Measurements from ENCODE around the gene DOK4. TPM values are rescaled to one million over a fixed set of nuclear protein-coding genes. Genes with fewer than 3 reads are reported as not detected.

The DOK4 gene
- total and polyA plus RNA-seq, 2 donors (not counting 3 experiments of a cell fraction or from before 2014, with no cell fraction given), result 22.3 to 23.4 TPM

DNA sequence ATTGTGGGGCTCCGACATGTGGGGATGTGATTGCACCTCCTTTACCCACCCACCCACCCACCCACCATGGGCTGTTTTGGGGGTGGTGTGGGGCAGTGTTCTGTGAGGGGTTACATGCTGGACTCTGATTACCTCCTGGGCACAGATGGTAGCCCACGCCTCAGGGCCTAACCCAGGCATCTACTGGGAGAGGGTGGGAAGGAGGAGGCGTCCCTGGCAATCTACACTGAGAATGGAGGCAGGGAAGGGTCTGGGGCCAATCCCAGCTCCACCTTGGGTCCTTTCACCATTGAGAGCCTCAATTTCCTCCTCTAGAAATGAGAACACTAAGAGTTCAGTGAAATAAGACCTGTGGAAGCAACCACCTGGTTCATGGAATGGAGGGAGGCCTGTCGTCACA lies 11.7 kb upstream of the DOK4 start:
- Histone ChIP-seq H3K4me1 (ENCODE audit: control insufficient read depth, extremely low read depth, insufficient read depth, low read length) (no peaks in the 10 kb centered on the region), H3K4me2 (ENCODE audit: insufficient read depth, low read length) (no peak overlapping the region), H4K20me1 (replicated peaks; ENCODE audit: control insufficient read depth, extremely low read depth, insufficient read depth, low read length) (no peaks in the 10 kb centered on the region), H3K79me2 (ENCODE audit: control insufficient read depth, insufficient read depth, low read length) (no peaks in the 10 kb centered on the region), H3K36me3 (ENCODE audit: control insufficient read depth in 2 of 2, extremely low read depth in 1 of 2, insufficient read depth in 2 of 2, low read length in 2 of 2) (no peaks in the 10 kb centered on the region), H3K27me3 (ENCODE audit: control insufficient read depth in 2 of 2, insufficient read depth in 2 of 2, low read length in 2 of 2) (peaks cover 0 to 12% of the 10 kb centered on the region in 2 experiments), H3K27ac (ENCODE audit: insufficient read depth, low read depth, low read length) (no peak overlapping the region), H3K9me3 (replicated peaks; ENCODE audit: control insufficient read depth, insufficient read depth, low read length) (no peaks in the 10 kb centered on the region), H3K4me3 (replicated peaks in 1 of 3; ENCODE audit: insufficient read depth in 1 of 3, low read depth in 1 of 3, low read length in 3 of 3) (no peak overlapping the region), H2AFZ (ENCODE audit: low read depth, low read length) (no peak overlapping the region), H3K9ac (replicated peaks; ENCODE audit: extremely low read depth, insufficient read depth, low read length) (no peak overlapping the region), H3K9me1 (replicated peaks; ENCODE audit: control insufficient read depth, extremely low read depth, insufficient read depth, low read length) (no peaks in the 10 kb centered on the region)
- DNase-seq (ENCODE audit: low read depth, low spot score), result no peak
- no peak for FAIRE-seq
- intact Hi-C loops (cut with micrococcal nuclease) (no loop called here), dilution Hi-C loops (cut with MboI; ENCODE audit: extremely low pct_ligation_motif_present, low sequenced_read_pairs) (no loop called here)
- BruUV-seq (replicated peaks), result no TSS peak
- POLR2A ChIA-PET, result no interaction called here
- TF ChIP-seq, protein P1, sequence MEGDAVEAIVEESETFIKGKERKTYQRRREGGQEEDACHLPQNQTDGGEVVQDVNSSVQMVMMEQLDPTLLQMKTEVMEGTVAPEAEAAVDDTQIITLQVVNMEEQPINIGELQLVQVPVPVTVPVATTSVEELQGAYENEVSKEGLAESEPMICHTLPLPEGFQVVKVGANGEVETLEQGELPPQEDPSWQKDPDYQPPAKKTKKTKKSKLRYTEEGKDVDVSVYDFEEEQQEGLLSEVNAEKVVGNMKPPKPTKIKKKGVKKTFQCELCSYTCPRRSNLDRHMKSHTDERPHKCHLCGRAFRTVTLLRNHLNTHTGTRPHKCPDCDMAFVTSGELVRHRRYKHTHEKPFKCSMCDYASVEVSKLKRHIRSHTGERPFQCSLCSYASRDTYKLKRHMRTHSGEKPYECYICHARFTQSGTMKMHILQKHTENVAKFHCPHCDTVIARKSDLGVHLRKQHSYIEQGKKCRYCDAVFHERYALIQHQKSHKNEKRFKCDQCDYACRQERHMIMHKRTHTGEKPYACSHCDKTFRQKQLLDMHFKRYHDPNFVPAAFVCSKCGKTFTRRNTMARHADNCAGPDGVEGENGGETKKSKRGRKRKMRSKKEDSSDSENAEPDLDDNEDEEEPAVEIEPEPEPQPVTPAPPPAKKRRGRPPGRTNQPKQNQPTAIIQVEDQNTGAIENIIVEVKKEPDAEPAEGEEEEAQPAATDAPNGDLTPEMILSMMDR (IDR thresholded peaks at IDR 0.05; ENCODE audit: extremely low read depth in 1 of 2, insufficient read depth in 1 of 2, low read depth in 1 of 2, low read length in 2 of 2), result no peak
- no peak for TF ChIP-seq FOS (IDR thresholded peaks at IDR 0.05; ENCODE audit: borderline replicate concordance, insufficient read depth, low read length)
- TF ChIP-seq POLR2A (IDR thresholded peaks at IDR 0.05; ENCODE audit: low read depth, low read length), result no peak
- no peak for TF ChIP-seq EZH2 (IDR thresholded peaks at IDR 0.05; ENCODE audit: borderline replicate concordance, low read depth, low read length, severe bottlenecking)
- no peak for TF ChIP-seq POLR2AphosphoS5 (IDR thresholded peaks at IDR 0.05; ENCODE audit: insufficient read depth, low read depth, low read length)
- no peak for TF ChIP-seq GATA2 (IDR thresholded peaks at IDR 0.05; ENCODE audit: insufficient read depth, insufficient read length, low read depth, low read length)
- TF ChIP-seq MYC (IDR thresholded peaks at IDR 0.05; ENCODE audit: low read depth, low read length), result no peak
- TF ChIP-seq MAX (IDR thresholded peaks at IDR 0.05; ENCODE audit: insufficient read depth, insufficient read length), result no peak
- no peak for TF ChIP-seq JUN (IDR thresholded peaks at IDR 0.05; ENCODE audit: borderline replicate concordance, insufficient read depth, insufficient read length, low read depth)
- CTCF ChIA-PET, result no interaction called here

Data from endothelial cell of umbilical vein (primary cell).